HCT116 (cell line): Measurements from ENCODE around the gene ARMC3.

Experiments used
- CEBPB ChIP-seq: IDR thresholded peaks from 2 replicates; pipeline ENCODE4 v1.6.1; 2012; ENCODE audit warnings: low read depth
- CTCF ChIP-seq, 3 experiments: fragments of 200-600 bp in 1 of 3; sonication (generic) in 1 of 3; IDR thresholded peaks in 2 of 3; conservative IDR thresholded peaks in 1 of 3; 2 replicates each; pipeline ENCODE4 v1.5.1; 2012 to 2017; ENCODE audit warnings: low read depth in 2 of 3, low read length in 2 of 3, antibody characterized with exemption in 1 of 3, borderline replicate concordance in 1 of 3, control low read depth in 1 of 3, mild to moderate bottlenecking in 1 of 3, mixed read lengths in 1 of 3, mixed run types in 1 of 3, moderate library complexity in 1 of 3; ENCODE audit not compliant: insufficient read depth in 1 of 3
- JUND ChIP-seq: IDR thresholded peaks from 2 replicates; pipeline ENCODE4 v1.6.1; 2012
- POLR2A ChIP-seq: IDR thresholded peaks from 2 replicates; pipeline ENCODE4 v1.7.0; 2011; ENCODE audit warnings: borderline replicate concordance; ENCODE audit not compliant: insufficient read depth, insufficient read length; ENCODE audit errors: extremely low read depth
- POLR2AphosphoS5 ChIP-seq: IDR thresholded peaks from 2 replicates; pipeline ENCODE4 v1.6.1; 2011; ENCODE audit warnings: mild to moderate bottlenecking, low read depth, low read length, moderate library complexity
- SP1 ChIP-seq: IDR thresholded peaks from 2 replicates; pipeline ENCODE4 v1.6.1; 2012; ENCODE audit warnings: low read depth
- YY1 ChIP-seq: IDR thresholded peaks from 2 replicates; pipeline ENCODE4 v1.6.1; 2011; ENCODE audit warnings: low read length, low read depth, moderate library complexity, mild to moderate bottlenecking; ENCODE audit not compliant: insufficient replicate concordance; ENCODE audit errors: extremely low read depth
- ZBTB33 ChIP-seq: IDR thresholded peaks from 2 replicates; pipeline ENCODE4 v1.6.1; 2011; ENCODE audit warnings: mild to moderate bottlenecking, low read length, moderate library complexity; ENCODE audit not compliant: insufficient replicate concordance; ENCODE audit errors: extremely low read depth
- ZNF274 ChIP-seq: fragments of 200-500 bp; sonication (Bioruptor generic); IDR thresholded peaks from 2 replicates; pipeline ENCODE4 v1.6.1; 2014; ENCODE audit warnings: mild to moderate bottlenecking, low read depth, low read length, inconsistent platforms
- TF ChIP-seq, protein P1 (sequence below): IDR thresholded peaks from 2 replicates; pipeline ENCODE4 v1.6.1; 2012
- TF ChIP-seq, protein P2 (sequence below): IDR thresholded peaks from 2 replicates; pipeline ENCODE4 v1.6.1; 2012; ENCODE audit warnings: low read depth
- TF ChIP-seq, protein P3 (sequence below): IDR thresholded peaks from 2 replicates; pipeline ENCODE4 v1.6.1; 2012

DNA sequence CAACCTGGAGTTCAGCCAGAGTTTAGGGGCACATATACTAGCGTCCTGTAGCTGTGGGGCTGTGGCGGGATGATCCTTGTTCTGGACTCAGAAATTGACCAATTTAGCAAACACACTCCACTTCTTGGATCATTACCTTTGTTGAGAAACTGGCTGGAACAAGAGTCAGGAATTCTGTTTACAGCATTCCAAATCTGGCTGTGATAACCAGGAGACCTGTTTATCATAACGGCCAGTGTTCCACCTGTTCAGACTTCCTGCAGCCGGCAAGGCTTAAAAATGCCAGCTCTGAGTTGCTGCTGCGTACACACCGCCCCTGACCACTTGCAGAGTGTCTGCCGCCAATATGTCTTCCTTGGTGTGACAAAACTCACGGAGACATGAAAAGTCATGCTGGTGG lies 64.8 kb downstream of the ARMC3 start:
- TF ChIP-seq CTCF (IDR thresholded peaks at IDR 0.05 in 2 of 3, conservative IDR thresholded peaks at IDR 0.05 in 1 of 3; ENCODE audit: borderline replicate concordance in 1 of 3, insufficient read depth in 1 of 3, low read depth in 2 of 3, low read length in 2 of 3) (no peak), ZBTB33 (no peak), POLR2A (no peak), SP1 (no peak), YY1 (no peak), POLR2AphosphoS5 (no peak), ZNF274 (no peak), CEBPB (no peak), JUND (no peak)
- TF ChIP-seq, protein P1, sequence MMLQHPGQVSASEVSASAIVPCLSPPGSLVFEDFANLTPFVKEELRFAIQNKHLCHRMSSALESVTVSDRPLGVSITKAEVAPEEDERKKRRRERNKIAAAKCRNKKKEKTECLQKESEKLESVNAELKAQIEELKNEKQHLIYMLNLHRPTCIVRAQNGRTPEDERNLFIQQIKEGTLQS, result no peak
- TF ChIP-seq, protein P2, sequence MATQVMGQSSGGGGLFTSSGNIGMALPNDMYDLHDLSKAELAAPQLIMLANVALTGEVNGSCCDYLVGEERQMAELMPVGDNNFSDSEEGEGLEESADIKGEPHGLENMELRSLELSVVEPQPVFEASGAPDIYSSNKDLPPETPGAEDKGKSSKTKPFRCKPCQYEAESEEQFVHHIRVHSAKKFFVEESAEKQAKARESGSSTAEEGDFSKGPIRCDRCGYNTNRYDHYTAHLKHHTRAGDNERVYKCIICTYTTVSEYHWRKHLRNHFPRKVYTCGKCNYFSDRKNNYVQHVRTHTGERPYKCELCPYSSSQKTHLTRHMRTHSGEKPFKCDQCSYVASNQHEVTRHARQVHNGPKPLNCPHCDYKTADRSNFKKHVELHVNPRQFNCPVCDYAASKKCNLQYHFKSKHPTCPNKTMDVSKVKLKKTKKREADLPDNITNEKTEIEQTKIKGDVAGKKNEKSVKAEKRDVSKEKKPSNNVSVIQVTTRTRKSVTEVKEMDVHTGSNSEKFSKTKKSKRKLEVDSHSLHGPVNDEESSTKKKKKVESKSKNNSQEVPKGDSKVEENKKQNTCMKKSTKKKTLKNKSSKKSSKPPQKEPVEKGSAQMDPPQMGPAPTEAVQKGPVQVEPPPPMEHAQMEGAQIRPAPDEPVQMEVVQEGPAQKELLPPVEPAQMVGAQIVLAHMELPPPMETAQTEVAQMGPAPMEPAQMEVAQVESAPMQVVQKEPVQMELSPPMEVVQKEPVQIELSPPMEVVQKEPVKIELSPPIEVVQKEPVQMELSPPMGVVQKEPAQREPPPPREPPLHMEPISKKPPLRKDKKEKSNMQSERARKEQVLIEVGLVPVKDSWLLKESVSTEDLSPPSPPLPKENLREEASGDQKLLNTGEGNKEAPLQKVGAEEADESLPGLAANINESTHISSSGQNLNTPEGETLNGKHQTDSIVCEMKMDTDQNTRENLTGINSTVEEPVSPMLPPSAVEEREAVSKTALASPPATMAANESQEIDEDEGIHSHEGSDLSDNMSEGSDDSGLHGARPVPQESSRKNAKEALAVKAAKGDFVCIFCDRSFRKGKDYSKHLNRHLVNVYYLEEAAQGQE, result no peak
- TF ChIP-seq, protein P3, sequence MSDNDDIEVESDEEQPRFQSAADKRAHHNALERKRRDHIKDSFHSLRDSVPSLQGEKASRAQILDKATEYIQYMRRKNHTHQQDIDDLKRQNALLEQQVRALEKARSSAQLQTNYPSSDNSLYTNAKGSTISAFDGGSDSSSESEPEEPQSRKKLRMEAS, result no peak
